Mucosa of descending colon (tissue), 3 donors: Measurements from ENCODE around the gene MEPCE. TPM values are rescaled to one million over a fixed set of nuclear protein-coding genes. Genes with fewer than 3 reads are reported as not detected.
"Not testable (repeated sequence)": the region's sequence is repeated elsewhere in the genome, so short reads cannot be mapped to it uniquely, and the experiment has no call there.

Experiments used
- ATAC-seq: fragments of 200-7000 bp; cut with Tn5 transposase; one replicate; pipeline ENCODE4 v1.9.1; 2020; ENCODE audit warnings: mild to moderate bottlenecking, moderate library complexity
- DNase-seq, 3 donors: peaks; one replicate each; pipeline ENCODE4 v3.0.0-alpha.2; 2020
- H3K36me3 ChIP-seq: fragments of 200-600 bp; one replicate; pipeline ENCODE4 v1.8.0; 2021; ENCODE audit warnings: low read depth, mild to moderate bottlenecking
- H3K4me1 ChIP-seq: fragments of 200-600 bp; one replicate; pipeline ENCODE4 v1.8.0; 2021; ENCODE audit warnings: low read depth, mild to moderate bottlenecking
- H3K4me3 ChIP-seq: fragments of 200-600 bp; one replicate; pipeline ENCODE4 v1.8.0; 2021; ENCODE audit warnings: mild to moderate bottlenecking
- H3K9me3 ChIP-seq: fragments of 200-600 bp; one replicate; pipeline ENCODE4 v1.8.0; 2021; ENCODE audit warnings: mild to moderate bottlenecking
- CTCF ChIP-seq: fragments of 200-600 bp; IDR thresholded peaks from one replicate; pipeline ENCODE4 v1.8.0; 2022; ENCODE audit warnings: antibody characterized with exemption, mild to moderate bottlenecking
- intact Hi-C, 2 donors: fragments of 100-400 bp; cut with DNase I in 1 of 2; cut with micrococcal nuclease in 1 of 2; formaldehyde crosslinking; loops; one replicate each; pipeline versions ENCODE4 v1.11.0 to v1.11.1; 2022; cut with DNase I, micrococcal nuclease
- long read RNA-seq, 2 donors: library from polyadenylated mRNA; unstranded; transcript quantifications; one replicate each; pipeline ENCODE4 v2.0.0, GENCODE V29; 2019 to 2021
- total RNA-seq, 3 donors: library from RNA; stranded (reverse); fragmentation: NEBNext Ultra II Directional in 2 of 3; extraction: Animal tissue kit (Norgen Biotek cat#: 25700) in 2 of 3; gene quantifications; one replicate each; pipeline versions ENCODE4 v1.2.1 to v1.2.4, GENCODE V29; 2021 to 2023
- donor health status: DM: no; HTN: no; CAD: no; lungs with moderate emphysema.
- donor health status: DM: no; HTN: no; CAD: no.
- donor health status: DM: no; HTN: yes; CAD: no.

MEPCE gene
- total RNA-seq: 10 to 100 TPM; 29.3 to 46.8 (median 35.2) TPM
- long read RNA-seq, donor 1, transcript MEPCE-201 (4 exons, 3,030 nt): major isoform, 37 of 43 reads
- long read RNA-seq, donor 1, partial matches to known transcripts: 3 of 43 reads
- long read RNA-seq, donor 1, other reads (novel, unspliced or antisense): 3 of 43 reads
- long read RNA-seq, donor 2, partial matches to known transcripts: 2 of 8 reads
- long read RNA-seq, donor 2, other reads (novel, unspliced or antisense): 2 of 8 reads

- ATAC-seq: peak; percentile 63
- intact Hi-C loops: loop anchor here in 1 of 2 donors (5.0 kb wide), 1 partner anchor 298 kb away; no protein-coding TSS in a partner anchor
Measured at GRCh38 chr7:100429637-100430492, at the start of gene MEPCE. Gene MEPCE, plus strand, starts transcription at chr7:100429831. Its CDS starts 188 bp downstream, at chr7:100430019.

GRCh38 chr7:100380196-100380595 is 49.4 kb upstream of the MEPCE start:
- intact Hi-C loops: no loop called here

More at GRCh38 chr7:100429637-100430492, at the start of gene MEPCE:
- Histone ChIP-seq H3K9me3 (no peaks in the 10 kb centered on the region), H3K36me3 (peaks cover 7% of the 10 kb centered on the region), H3K4me3 (peak within 1 kb of the TSS; percentile 75), H3K4me1 (peaks cover 33% of the 10 kb centered on the region)
- TF ChIP-seq CTCF: no peak
- DNase-seq: peak; percentile 97 to 98 (median 98)

GRCh38 chr7:100381531-100382233 is 47.9 kb upstream of the MEPCE start:
- H3K4me1 ChIP-seq, intact Hi-C loops, ATAC-seq, DNase-seq, H3K9me3 ChIP-seq, H3K4me3 ChIP-seq, H3K36me3 ChIP-seq: not testable (repeated sequence)

More at GRCh38 chr7:100380196-100380595, 49.4 kb upstream of the MEPCE start:
- ATAC-seq (no peak), DNase-seq (no peak)
- no peaks in the 10 kb centered on the region for H3K36me3 ChIP-seq
- peaks cover 6% of the 10 kb centered on the region for H3K4me1 ChIP-seq
- no peaks in the 10 kb centered on the region for H3K9me3 ChIP-seq
- TF ChIP-seq CTCF: no peak
- no peak overlapping the region for H3K4me3 ChIP-seq

- H3K4me1 ChIP-seq, H3K9me3 ChIP-seq, H3K4me3 ChIP-seq, ATAC-seq, H3K36me3 ChIP-seq, intact Hi-C loops, DNase-seq: not testable (repeated sequence)
Measured at GRCh38 chr7:100382234-100382853, 47.3 kb upstream of the MEPCE start.

- Histone ChIP-seq H3K9me3 (no peaks in the 10 kb centered on the region), H3K4me3 (no peak overlapping the region), H3K36me3 (no peaks in the 10 kb centered on the region), H3K4me1 (no peaks in the 10 kb centered on the region)
- ATAC-seq: no peak
- intact Hi-C loops: no loop called here
- TF ChIP-seq CTCF: no peak
- DNase-seq: no peak
Measured at GRCh38 chr7:100384628-100385294, 44.9 kb upstream of the MEPCE start.

- Histone ChIP-seq H3K9me3 (no peaks in the 10 kb centered on the region), H3K4me3 (no peak overlapping the region), H3K4me1 (no peaks in the 10 kb centered on the region), H3K36me3 (no peaks in the 10 kb centered on the region)
- intact Hi-C loops: no loop called here
- ATAC-seq (no peak), DNase-seq (no peak)
- TF ChIP-seq CTCF: no peak
Measured at GRCh38 chr7:100386940-100387339, 42.7 kb upstream of the MEPCE start.
